ENCODE results near the gene DHRS3. TPM values are rescaled to one million over a fixed set of nuclear protein-coding genes. Genes with fewer than 3 reads are reported as not detected.

The DHRS3 gene
- total RNA-seq, 1 experiment from 2014 or later = 87.0 TPM

- TF ChIP-seq REST (IDR thresholded peaks at IDR 0.05; ENCODE audit: low read depth) (no peak), SRF (IDR thresholded peaks at IDR 0.05; ENCODE audit: low read depth) (no peak), CEBPB (IDR thresholded peaks at IDR 0.05; ENCODE audit: low read depth) (no peak)
Measured at GRCh38 chr1:12541274-12542137, 76.5 kb downstream of the DHRS3 start (continued).

GRCh38 chr1:12540580-12541273 is 77.3 kb downstream of the DHRS3 start:
- Histone ChIP-seq H3K27me3 (ENCODE audit: insufficient read depth, low read length) (no peaks in the 10 kb centered on the region), H3K9me2 (ENCODE audit: insufficient read depth) (no peaks in the 10 kb centered on the region), H3K27ac (ENCODE audit: low read depth, low read length) (peak overlapping the region; percentile 24; the same call in 1 of the 2 replicates), H3K9me3 (ENCODE audit: control insufficient read depth in 1 of 2, insufficient read depth in 1 of 2, low read depth in 1 of 2, low read length in 2 of 2) (no peaks in the 10 kb centered on the region), H4K20me1 (ENCODE audit: insufficient read depth) (no peaks in the 10 kb centered on the region), H3K4me3 (replicated peaks in 1 of 2; ENCODE audit: low read depth in 1 of 2, low read length in 2 of 2) (peak overlapping the region; percentile 25 to 48), H3K79me2 (ENCODE audit: insufficient read depth, low read length) (no peaks in the 10 kb centered on the region), H3K4me2 (ENCODE audit: low read length) (peak overlapping the region; percentile 80), H2AFZ (ENCODE audit: low read depth, low read length, poor library complexity, severe bottlenecking) (peak overlapping the region; percentile 28), H3K36me3 (ENCODE audit: control insufficient read depth in 1 of 2, insufficient read depth in 2 of 2, low read length in 2 of 2) (no peaks in the 10 kb centered on the region), H3K9ac (ENCODE audit: low read length) (peak overlapping the region; percentile 55), H3K4me1 (ENCODE audit: control insufficient read depth in 1 of 2, insufficient read depth in 2 of 2, low read length in 2 of 2) (peaks cover 27 to 53% of the 10 kb centered on the region in 2 experiments)
- TF ChIP-seq ATF3 (IDR thresholded peaks at IDR 0.05) (no peak), MAX (IDR thresholded peaks at IDR 0.05) (no peak; the same call in 1 of the 2 replicates)
- CTCF ChIA-PET = interaction anchor here (0.6 to 0.8 kb wide), 2 partner anchors 9 to 76 kb away, joined by 3 to 4 read pairs; no protein-coding TSS in a partner anchor
- POLR2A ChIA-PET = interaction anchor here (0.6 to 1.7 kb wide), 5 partner anchors 9 to 77 kb away, joined by 3 to 9 read pairs (median 3); partner anchors contain the start of gene DHRS3
- BruUV-seq (replicated peaks) = no TSS peak
- ATAC-seq (no peak; the same call in 1 of the 2 replicates), DNase-seq (ENCODE audit: low read depth, low spot score) (no peak)
- RAD21 ChIA-PET (ENCODE audit: low non-redundant PET in 1 of 2, low total read pairs in 2 of 2, uncharacterized antibody in 2 of 2, unreplicated experiment in 2 of 2) = interaction anchor here (0.9 to 1.7 kb wide), 3 partner anchors 9 to 79 kb away, joined by 3 to 5 read pairs (median 4); partner anchors contain the start of gene DHRS3 (in 1 of the 2)
- intact Hi-C loops (cut with micrococcal nuclease) = loop anchor here (1.0 to 10.0 kb wide), 4 partner anchors 62 to 136 kb away; no protein-coding TSS in a partner anchor

Data from HCT116 (cell line).